CD4-positive, alpha-beta T cell treated with Interleukin-1 beta for 1 hour (primary cell): ENCODE results near the gene HS3ST3B1.

Source experiments
- DNase-seq, 2 donors: peaks; one replicate each; pipeline ENCODE4 v3.0.0-alpha.2; 2020 to 2022

Gene HS3ST3B1

GRCh38 chr17:14321476-14321949, 20.6 kb downstream of the HS3ST3B1 start:
- no peak for DNase-seq

DNA sequence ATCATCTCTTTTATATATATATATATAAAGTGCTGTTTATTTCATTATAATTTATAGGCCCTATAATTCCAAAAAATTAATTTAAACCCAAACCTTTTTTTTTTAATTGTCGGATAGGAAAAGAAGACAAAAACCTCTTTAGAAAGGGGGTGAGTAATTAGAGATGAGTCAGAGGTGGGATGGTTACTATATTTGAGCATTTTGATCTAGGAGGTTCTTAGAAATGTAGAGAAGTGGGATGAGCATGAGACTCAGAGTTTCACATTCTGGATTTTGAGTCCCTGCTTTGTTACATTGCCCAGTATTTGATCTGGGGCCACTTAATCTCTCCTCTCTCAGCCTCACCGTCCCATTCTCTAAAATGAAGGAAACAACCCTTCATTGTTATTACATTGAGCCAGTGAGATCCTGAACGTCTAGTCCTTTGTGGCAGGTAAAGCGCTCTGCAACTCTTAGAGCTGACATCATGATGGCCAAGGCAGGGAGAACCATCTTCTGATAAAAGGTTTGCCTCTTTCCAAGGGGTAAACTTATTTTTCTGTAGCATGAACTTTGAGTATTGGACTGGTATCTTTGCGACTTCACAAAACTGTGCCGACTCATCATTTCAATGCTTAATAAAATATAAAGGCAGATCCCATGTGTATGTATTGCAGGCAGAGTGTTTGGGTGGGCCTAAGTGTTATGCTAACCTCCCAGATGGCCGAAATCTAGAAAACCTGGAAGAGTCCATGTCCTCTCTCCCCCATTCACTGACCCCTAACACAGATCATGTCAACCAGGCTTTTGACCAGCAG, 21.3 kb downstream of the HS3ST3B1 start:
- no peak for DNase-seq

DNA sequence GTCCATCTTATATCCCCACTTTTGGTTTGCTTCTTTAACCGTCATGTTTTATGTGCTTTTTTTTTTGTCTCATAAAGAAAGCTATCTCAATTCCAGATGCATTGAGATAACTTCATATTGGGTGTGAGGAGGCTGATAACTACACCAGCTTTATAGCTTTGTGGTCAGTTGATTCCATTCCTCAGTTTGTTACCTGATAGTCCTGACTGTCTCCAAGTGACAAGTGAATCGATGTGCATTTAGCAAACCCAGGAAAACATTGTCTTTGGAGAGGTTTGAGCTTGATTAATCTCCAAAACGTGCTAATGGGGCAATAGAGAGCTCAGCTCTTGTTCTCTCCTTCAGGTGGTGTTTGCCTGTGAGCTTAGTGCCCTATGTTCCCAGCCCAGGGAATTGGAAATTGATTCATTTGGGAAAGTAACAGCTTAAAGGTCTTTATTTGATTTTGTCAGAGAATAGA, 22.7 kb downstream of the HS3ST3B1 start:
- no peak for DNase-seq

GRCh38 chr17:14325618-14326167, 24.8 kb downstream of the HS3ST3B1 start:
- DNase-seq, result no peak

- DNase-seq, result no peak
These were observed 29.1 kb downstream of the HS3ST3B1 start for GRCh38 chr17:14329900-14330491.

- DNase-seq, result no peak
These were observed 29.6 kb downstream of the HS3ST3B1 start for GRCh38 chr17:14330492-14330962.

DNA sequence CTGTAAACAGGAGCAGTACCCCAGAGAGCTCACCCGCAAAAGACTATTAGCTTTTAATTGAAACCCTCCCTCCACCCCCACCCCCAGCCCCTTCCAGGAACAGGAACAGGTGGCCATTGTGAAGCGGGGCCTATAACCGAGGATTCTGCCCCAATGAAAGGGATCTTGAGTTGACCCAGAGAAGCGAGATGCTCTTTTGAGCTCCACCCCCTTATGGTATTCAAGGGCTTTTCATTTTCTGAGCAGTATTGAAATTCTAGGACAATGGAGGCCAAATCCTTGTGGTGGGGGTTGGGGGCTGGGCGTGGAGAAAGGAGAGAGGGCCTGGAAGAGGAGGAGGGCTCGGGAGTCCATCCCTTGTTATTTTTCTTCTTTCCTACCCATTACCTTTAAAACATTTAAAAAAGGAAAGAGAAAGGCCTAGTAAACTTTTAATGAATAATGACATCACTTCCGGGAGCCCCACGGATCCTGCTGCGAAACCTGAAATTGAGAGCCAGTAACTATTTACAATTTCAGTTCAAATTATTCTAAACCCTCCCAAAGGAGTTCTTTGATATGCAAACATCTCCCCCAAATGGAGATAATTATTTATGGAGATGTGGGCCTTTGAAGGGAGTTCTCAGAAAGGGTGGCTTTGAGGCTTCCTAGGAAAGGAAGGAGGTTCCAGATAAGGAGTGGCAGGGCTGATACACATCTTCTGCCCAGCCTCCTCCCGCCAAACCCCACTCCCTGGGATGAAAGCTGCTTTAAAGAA, 30.5 kb downstream of the HS3ST3B1 start:
- no peak for DNase-seq

- DNase-seq, result no peak
These were observed 31.1 kb downstream of the HS3ST3B1 start for GRCh38 chr17:14331982-14332298.

DNA sequence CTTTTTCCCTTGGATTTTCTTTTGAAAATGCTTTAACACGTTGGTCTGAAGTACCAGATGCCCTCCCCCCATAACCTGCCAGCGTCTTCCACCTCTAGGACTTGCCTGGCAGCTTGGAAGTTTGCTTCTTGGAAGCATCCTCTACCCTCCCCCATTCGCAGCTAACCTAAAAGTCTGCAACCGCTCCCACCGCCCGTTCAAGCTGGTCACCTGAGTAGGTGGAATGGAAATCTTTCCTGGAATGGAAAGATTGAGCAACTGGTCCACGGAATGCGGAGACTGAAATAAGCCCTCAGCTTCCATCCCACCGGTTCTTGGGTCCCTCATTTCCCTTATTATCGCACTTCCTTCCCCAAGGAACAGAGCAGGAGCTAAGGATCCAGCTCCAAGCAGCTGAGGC, 31.4 kb downstream of the HS3ST3B1 start:
- DNase-seq, result no peak

DNA sequence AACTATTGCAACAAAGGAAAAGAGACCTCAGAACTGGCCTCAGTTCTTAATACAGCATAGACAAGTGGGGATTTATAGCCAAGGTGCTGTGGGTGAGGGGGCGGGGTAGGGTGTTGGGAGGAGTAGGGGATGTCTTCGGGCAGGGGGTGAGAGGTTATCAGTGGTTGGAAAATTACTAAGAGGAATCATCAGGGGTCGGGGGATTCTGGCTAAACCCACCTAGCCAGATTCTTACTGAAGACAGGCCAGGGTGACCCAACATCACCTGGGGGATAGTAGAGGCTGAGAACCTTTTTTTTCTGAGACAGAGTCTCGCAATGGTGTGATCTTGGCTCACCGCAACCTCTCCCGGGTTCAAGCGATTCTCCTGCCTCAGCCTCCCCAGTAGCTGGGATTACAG, 32.6 kb downstream of the HS3ST3B1 start:
- DNase-seq, result no peak

GRCh38 chr17:14334276-14334840, 33.5 kb downstream of the HS3ST3B1 start:
- no peak for DNase-seq

- DNase-seq, result no peak
These were observed 34.0 kb downstream of the HS3ST3B1 start for GRCh38 chr17:14334919-14335318.

GRCh38 chr17:14336418-14336817, 35.5 kb downstream of the HS3ST3B1 start:
- DNase-seq, result no peak

GRCh38 chr17:14337596-14338079, 36.8 kb downstream of the HS3ST3B1 start:
- no peak for DNase-seq

- no peak for DNase-seq
These were observed 40.2 kb downstream of the HS3ST3B1 start for GRCh38 chr17:14340857-14341754.

DNA sequence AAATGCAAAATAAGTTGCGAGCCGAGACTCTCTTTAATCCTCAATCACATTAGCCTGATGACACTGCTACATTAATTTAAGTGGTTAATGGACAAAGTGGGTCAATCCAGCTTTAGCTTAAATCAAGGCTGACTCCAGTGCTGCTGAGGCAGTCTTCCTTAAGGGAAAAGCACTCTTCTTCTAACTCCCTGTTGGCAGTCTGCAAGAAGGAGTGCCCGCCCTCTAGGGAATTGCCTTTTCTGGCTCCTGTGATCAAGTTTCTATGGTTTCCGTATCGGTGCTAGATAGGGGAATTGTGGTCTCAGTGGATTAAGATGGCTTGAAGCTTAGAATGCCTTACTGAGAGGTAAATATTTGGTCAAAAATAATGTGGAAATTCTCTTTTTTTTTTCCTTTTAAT, 41.0 kb downstream of the HS3ST3B1 start:
- no peak for DNase-seq

- DNase-seq, result no peak
These were observed 45.9 kb downstream of the HS3ST3B1 start for GRCh38 chr17:14346801-14347200.

DNA sequence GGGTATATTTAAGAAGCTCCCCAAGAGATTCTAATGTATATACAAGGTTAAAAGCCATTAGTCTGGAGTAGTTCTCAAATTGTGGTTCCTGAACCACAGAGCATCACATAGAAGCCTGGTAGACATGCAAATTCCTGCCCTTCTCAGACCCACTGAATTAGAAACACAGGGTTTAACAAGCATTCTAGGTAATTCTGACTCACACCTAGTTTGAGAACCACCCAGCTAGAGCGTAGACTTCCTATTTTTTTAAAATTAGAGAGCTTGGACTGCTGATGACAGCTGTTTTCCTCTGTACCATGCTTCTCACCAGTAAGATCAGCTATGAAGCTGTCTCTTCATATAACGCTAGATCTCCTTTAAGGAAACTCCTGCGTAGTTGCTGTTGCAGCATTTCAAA, 50.6 kb downstream of the HS3ST3B1 start:
- DNase-seq, result peak; percentile 6 to 42

- no peak for DNase-seq
These were observed 51.3 kb downstream of the HS3ST3B1 start for GRCh38 chr17:14352136-14352535.

GRCh38 chr17:14353861-14354474, 53.1 kb downstream of the HS3ST3B1 start:
- no peak for DNase-seq

- no peak for DNase-seq
These were observed 53.9 kb downstream of the HS3ST3B1 start for GRCh38 chr17:14354807-14355206.
